ENCODE data around the gene NSD2.
"Not testable (repeated sequence)": the region's sequence is repeated elsewhere in the genome, so short reads cannot be mapped to it uniquely, and the experiment has no call there.

Gene NSD2

DNA sequence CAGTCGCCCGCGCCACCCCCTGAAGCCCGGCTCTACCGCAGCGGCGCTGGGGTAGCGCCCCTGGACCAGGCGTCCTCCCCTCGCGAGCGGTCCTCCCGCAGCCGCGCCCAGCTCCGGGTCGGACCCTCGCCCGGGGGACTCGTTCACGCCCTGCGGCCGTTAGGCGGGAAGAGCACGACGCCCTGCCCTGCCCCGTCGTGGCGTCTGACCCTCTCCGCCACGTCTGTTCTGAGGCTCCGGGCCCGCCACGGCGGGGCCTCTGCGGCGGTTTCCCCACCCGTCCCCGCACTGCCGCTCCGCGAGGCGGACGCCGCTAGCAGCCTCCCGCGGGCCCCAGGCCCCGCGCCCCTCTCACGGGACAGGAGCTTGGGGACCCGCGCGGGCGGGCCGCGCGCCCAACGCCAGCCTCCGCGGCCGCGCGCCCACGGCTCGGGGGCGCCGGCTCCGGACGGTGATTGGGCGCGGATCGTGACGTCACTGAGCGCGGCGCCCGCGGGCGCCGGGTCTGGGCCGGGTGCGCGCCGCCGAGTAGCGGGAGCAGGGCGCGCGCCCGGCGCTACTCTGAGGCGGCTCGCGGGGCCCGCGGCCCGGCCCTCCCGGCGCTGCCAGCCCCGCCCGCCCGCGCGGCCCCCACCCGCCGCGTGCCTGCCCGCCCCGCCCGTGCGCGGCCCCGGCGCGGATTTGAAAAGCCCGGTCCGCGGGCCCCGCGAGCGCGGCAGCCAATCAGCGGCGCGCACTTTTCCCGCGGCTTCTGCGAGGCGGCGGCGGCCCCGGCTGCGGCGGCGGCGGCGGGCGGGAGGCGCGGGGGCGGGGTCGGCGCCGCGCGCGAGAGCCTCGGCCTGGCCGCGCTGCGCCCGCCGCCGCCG lies at the start of gene NSD2:
TSS of gene NSD2 (plus strand) at position 816 of the 866 bp plus-strand sequence. CDS start 29,262 bp downstream, outside the sequence.
- in situ Hi-C loops (cut with MboI; ENCODE audit: low sequenced_read_pairs) = no loop called here

GRCh38 chr4:1821679-1822567 lies 49.3 kb upstream of the NSD2 start:
- in situ Hi-C loops (cut with MboI; ENCODE audit: low sequenced_read_pairs) = no loop called here

- in situ Hi-C loops (cut with MboI; ENCODE audit: low sequenced_read_pairs) = no loop called here
These were observed 48.3 kb upstream of the NSD2 start for GRCh38 chr4:1822568-1823544.

DNA sequence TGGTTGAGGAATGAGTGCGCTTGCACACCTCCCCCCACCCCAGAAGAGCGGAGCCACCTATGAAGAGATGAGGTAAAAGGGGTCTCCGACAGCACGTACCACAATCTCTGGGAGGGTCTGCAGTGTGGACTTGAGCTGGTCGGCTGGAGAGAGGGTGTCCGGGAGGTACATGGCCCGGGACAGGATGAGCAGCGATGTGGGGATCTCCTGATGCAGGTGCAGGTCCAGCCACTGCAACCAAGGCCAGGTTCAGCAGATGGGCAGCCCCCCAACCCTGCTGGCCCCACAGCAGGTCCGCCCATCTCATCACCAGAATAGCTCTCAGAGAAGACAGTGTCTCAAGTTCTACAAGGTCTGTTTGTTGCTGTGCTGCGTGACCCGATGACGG lies 47.7 kb upstream of the NSD2 start:
- in situ Hi-C loops (cut with MboI; ENCODE audit: low sequenced_read_pairs) = no loop called here

DNA sequence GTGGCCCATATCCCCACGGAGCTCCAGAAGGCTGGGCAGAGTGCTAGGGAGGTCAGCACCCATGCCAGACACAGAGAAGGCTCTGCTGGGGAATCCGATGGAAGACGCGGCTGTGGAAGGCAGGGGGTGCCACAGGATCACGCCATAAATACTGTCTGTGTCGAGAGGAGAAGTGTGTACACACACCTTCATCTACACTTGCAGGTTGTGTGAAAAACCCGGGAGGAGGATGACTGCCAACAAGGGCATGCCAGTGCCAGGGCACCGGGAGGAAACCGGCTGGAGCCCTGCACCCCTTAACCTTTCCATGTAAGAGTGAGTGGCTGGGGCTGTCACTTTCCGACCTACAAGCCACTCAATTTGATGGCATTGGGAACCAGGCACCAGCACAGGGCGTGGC lies 46.4 kb upstream of the NSD2 start:
- in situ Hi-C loops (cut with MboI; ENCODE audit: low sequenced_read_pairs) = no loop called here

DNA sequence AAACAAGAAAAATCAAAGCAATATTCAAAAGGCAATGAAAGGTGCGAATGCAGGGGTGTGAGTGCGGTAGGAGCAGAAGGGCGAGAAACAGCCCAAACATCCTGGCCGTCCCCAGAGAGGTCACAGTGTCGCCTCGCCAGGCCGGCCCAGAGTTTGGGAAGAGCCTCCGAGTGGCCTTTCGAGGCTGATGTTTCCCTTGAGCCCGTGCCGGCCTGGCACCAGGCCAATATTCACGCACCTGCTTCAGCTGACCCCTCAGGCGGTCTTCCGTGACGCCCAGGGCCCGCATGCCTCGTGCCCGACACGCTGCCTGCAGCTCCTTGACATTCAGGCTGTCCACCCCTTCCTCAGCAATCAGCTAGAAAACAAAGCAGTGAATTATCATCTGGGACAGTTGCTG lies 45.9 kb upstream of the NSD2 start:
- in situ Hi-C loops (cut with MboI; ENCODE audit: low sequenced_read_pairs) = no loop called here

DNA sequence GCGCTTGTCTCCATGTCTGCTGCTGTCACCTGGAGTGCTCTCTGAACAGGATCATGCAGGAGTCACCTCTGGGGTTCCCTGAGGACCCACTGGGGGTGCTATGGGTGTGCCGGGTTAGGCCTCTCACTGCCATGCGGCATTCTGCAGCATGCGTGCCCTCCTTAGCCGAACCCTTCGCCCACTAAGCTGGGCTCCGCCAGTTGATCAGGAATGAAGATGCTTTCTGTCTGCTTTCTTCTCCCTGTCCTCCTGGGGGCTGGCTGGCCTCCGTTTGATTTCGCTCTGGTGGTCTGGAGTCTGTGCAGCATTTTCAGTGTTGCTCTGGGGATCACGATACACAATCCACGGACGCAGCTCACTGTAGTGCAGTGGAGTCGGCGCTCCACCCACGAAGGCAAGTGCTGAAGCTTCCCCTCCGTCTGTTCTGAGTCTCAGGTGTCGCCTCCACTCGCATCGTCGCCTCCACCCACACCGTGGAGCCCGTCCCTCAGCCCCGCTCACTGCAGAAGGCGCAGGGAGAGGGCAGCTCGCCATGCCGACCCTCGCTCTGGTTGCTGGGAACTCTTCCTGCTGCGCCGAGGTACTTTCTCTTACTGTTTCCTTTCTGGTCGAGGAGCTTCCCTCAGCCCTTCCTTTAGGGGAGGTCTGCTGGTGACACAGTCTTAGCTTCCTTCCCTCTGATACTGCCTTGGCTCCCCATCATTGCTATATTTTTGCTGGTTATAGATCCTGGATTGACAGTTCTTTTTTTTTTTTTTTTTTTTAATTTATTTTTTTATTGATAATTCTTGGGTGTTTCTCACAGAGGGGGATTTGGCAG lies 44.5 kb upstream of the NSD2 start:
- in situ Hi-C loops (cut with MboI; ENCODE audit: low sequenced_read_pairs) = no loop called here

- in situ Hi-C loops (cut with MboI; ENCODE audit: low sequenced_read_pairs) = no loop called here
These were observed 41.0 kb upstream of the NSD2 start for GRCh38 chr4:1830234-1830633.

- in situ Hi-C loops (cut with MboI; ENCODE audit: low sequenced_read_pairs) = no loop called here
These were observed 40.5 kb upstream of the NSD2 start for GRCh38 chr4:1830642-1831228.

- in situ Hi-C loops (cut with MboI; ENCODE audit: low sequenced_read_pairs) = no loop called here
These were observed 39.9 kb upstream of the NSD2 start for GRCh38 chr4:1831331-1831730.

GRCh38 chr4:1832690-1833089 lies 38.5 kb upstream of the NSD2 start:
- in situ Hi-C loops (cut with MboI; ENCODE audit: low sequenced_read_pairs) = no loop called here

GRCh38 chr4:1833307-1834046 lies 37.7 kb upstream of the NSD2 start:
- in situ Hi-C loops (cut with MboI; ENCODE audit: low sequenced_read_pairs) = no loop called here

DNA sequence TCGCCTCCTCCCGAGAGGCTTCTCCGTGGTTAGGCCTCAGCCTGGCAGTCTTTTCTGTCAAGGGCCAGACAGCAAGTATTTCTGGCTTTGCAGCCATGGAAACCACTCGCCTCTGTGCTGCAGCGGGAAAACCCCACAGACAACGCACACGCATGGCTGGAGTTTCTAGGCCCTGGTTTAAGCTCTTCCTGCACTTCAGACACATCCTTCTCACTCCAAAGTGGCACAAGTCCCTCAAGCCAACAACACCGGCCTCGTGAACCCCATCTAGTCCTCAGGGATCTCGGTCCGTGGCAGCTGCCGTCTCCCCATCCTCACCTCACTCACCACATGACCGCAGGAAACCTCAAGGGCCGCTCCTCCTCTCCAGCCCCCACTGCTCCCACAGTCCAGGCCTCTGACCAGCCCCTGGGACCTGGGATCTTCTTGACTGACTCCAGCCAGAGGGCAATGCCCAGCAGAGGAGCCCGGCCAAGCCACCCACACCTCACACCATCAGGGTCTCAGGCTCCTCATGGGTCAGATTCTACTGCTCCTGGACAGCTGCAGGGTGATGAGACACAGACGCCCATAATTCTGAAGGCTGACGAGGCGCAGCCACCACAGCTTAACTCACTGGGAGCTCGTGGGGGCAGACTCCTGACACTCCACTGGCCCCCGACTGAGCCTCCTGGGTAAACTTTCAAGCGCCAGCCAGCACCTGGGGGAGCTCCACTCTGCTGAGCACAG lies 37.0 kb upstream of the NSD2 start:
- in situ Hi-C loops (cut with MboI; ENCODE audit: low sequenced_read_pairs) = no loop called here

GRCh38 chr4:1835836-1836235 lies 35.4 kb upstream of the NSD2 start:
- in situ Hi-C loops (cut with MboI; ENCODE audit: low sequenced_read_pairs) = not testable (repeated sequence)

- in situ Hi-C loops (cut with MboI; ENCODE audit: low sequenced_read_pairs) = no loop called here
These were observed 34.5 kb upstream of the NSD2 start for GRCh38 chr4:1836650-1837049.

- in situ Hi-C loops (cut with MboI; ENCODE audit: low sequenced_read_pairs) = no loop called here
These were observed 34.1 kb upstream of the NSD2 start for GRCh38 chr4:1837069-1837468.

DNA sequence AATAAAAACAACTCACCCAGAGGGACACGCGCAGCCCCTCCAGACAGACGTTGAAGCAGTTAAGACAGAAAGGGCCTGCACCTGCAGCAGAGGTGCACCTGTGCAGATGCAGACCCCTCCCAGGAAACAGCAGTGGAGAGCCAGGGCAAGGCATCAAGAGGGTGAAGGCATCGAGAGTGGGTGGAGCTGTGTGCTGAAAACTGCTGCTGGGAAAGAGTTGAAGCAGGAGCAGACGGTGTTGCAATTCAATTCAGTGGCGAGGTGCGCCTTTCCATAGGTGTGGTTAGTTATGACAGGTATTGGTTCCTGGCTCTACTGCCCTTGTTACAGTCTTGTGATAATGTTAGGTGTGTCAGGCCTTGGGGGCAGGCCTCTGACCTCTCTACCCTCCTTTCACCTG lies 31.9 kb upstream of the NSD2 start:
- in situ Hi-C loops (cut with MboI; ENCODE audit: low sequenced_read_pairs) = no loop called here

GRCh38 chr4:1841201-1841886 lies 29.8 kb upstream of the NSD2 start:
- in situ Hi-C loops (cut with MboI; ENCODE audit: low sequenced_read_pairs) = no loop called here
